Brain microvascular endothelial cell (primary cell): ENCODE data around the gene IFNGR1.

Experiments used
- DNase-seq: peaks from one replicate; pipeline ENCODE4 v3.0.0-alpha.2; 2020
- H3K27ac ChIP-seq: fragments of 250-450 bp; sonication (Bioruptor Pico); 2 replicates; pipeline ENCODE4 v1.5.1; 2020; ENCODE audit warnings: mild to moderate bottlenecking, moderate library complexity
- H3K27me3 ChIP-seq: fragments of 250-450 bp; sonication (Bioruptor Pico); replicated peaks from 2 replicates; pipeline ENCODE4 v1.5.1; 2020; ENCODE audit warnings: mild to moderate bottlenecking
- H3K36me3 ChIP-seq: fragments of 250-450 bp; sonication (Bioruptor Pico); replicated peaks from 2 replicates; pipeline ENCODE4 v1.5.1; 2020; ENCODE audit warnings: mild to moderate bottlenecking
- H3K4me3 ChIP-seq: 2 replicates; pipeline ENCODE4 v1.5.1; 2011; ENCODE audit warnings: low read depth, mild to moderate bottlenecking, control low read depth, low read length, moderate library complexity
- CTCF ChIP-seq: IDR thresholded peaks from 2 replicates; pipeline ENCODE4 v1.5.1; 2011; ENCODE audit warnings: low read depth, mild to moderate bottlenecking, moderate library complexity, low read length, control low read depth, inconsistent platforms; ENCODE audit errors: missing control alignments
- in situ Hi-C: cut with HindIII; loops from 2 replicates; pipeline ENCODE4 v1.10.0; 2017; ENCODE audit warnings: low sequenced_read_pairs, low pct_ligation_motif_present

IFNGR1 gene

GRCh38 chr6:137149035-137149393, 70.2 kb downstream of the IFNGR1 start:
- Histone ChIP-seq H3K27ac (no peak overlapping the region), H3K36me3 (no peaks in the 10 kb centered on the region), H3K27me3 (no peaks in the 10 kb centered on the region), H3K4me3 (no peak overlapping the region)
- DNase-seq = no peak
- no peak for TF ChIP-seq CTCF
- in situ Hi-C loops = no loop called here

GRCh38 chr6:137148306-137149034, 70.7 kb downstream of the IFNGR1 start:
- Histone ChIP-seq H3K27ac (no peak overlapping the region), H3K4me3 (no peak overlapping the region), H3K27me3 (no peaks in the 10 kb centered on the region), H3K36me3 (no peaks in the 10 kb centered on the region)
- no peak for TF ChIP-seq CTCF
- peak; percentile 7 for DNase-seq
- in situ Hi-C loops = no loop called here
